CD4-positive, alpha-beta T cell treated with Interleukin-15 for 4 hours (primary cell): ENCODE data around the gene TRO.
A peak's percentile ranks its signal among the peaks of the same experiment; 100 is the strongest.

ENCODE experiments used
- DNase-seq: peaks from one replicate; pipeline ENCODE4 v3.0.0-alpha.2; 2020; ENCODE audit warnings: low spot score

Gene TRO

DNA sequence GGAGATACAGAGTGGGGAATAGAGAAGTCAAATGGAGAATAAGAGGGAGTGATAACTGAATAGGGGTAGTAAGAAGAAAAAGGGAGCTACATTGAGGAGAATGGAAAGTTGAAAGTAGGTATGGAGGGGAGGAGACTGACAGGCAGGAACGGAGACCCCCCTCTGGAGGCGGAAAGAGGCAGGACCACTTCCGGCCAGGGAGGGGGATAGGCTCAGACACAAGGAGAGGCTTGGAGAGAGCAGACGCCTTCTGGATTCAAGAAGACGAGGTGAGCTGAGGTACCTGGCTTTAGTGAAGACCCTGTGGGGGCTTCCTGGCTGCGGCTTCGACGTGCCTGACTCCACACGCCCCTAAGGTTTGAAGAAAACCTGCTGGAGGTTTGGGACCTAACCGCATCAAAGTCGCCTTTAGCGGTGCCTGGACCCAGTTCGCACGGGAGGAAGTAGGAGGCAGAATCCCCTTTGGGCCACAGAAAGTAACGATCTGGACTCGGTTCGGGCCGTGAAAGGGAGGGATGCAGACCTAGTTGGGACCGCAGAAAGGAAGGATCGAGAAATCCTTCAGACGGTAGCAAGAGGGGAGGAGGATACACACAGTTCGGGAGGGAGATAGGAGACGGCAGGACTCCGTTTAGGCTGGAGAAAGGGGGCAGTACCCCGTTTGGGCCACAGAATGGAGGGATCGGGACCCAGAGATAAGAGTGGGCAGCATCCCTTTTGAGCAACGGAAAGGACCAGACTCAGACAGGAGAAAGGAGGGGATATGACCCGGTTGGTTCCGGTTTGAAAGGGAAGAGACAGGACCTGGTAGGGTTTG is at the start of gene TRO:
Gene TRO, plus strand, starts transcription at position 215 of the 817 bp plus-strand sequence. CDS start 1,423 bp downstream, outside the sequence.
- DNase-seq: no peak

DNA sequence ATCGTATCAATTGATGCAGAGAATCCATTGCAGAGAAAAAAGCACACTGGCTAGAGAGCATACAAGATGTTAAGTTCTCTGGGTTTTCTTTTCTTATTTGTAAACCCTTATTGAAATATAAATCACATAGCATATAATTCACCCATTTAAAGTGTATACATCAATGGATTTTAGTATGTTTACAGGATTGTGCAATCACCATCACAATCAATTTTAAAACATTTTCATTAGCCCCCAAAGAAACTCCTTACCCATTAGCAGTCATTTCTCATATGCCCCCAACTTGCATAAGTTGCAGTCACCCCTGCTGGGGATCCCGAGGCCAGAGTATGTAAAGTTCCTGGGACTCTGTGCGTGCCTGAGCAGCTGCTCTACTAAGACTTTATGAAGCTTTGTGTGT is 34.9 kb upstream of the TRO start:
- DNase-seq: no peak

- peak; percentile 45 for DNase-seq
Measured at GRCh38 chrX:54891573-54891972, 29.1 kb upstream of the TRO start.

- no peak for DNase-seq
Measured at GRCh38 chrX:54894159-54894558, 26.5 kb upstream of the TRO start.

DNA sequence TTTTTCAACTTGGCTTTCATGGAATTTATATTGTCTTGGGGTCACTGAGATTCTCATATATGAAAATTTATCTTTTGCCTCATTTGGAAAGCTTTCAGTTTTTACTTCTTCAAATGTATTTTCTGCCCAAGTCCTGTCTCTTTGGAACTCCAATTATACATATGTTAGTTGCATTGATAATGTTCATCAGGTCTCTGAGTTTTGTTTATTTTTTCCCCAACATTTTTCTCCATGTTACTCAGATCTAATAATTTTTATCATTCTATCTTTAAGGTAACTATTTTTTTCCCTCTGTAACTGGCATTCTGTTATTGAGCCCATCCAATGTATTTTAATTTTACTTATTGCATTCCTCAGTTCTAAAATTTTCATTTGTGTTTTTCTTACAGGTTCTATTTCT is 10.7 kb upstream of the TRO start:
- no peak for DNase-seq

DNA sequence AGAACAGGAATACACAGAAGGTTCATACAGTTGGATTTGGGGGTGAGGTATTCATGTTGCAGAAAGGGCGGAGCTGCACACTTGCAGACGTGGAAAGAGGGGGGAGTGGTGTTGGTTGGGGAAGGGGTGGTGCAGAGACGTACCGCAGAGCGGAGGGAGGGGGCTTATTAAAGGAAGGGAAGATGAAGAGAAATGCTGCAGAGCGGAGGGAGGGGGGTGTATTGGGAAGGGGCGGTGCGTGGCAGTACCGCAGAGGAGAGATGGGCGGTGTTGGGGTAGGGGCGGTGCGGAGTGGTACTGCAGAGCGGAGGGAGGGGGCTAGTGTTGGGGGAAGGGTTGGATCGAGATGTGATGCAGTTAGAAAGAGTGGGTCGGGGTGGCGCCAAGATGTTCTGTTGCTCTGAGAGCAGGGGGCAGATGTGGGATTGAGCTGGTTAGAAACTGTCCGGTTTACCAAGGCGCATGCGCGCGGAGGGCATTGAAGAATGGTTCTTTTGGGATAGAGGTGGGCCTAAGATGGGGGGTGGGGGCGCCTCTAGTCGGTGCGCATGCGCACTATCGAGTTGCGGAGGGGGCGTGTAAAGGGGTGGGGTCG is 900 bp downstream of the TRO start:
- DNase-seq: peak; percentile 44

DNA sequence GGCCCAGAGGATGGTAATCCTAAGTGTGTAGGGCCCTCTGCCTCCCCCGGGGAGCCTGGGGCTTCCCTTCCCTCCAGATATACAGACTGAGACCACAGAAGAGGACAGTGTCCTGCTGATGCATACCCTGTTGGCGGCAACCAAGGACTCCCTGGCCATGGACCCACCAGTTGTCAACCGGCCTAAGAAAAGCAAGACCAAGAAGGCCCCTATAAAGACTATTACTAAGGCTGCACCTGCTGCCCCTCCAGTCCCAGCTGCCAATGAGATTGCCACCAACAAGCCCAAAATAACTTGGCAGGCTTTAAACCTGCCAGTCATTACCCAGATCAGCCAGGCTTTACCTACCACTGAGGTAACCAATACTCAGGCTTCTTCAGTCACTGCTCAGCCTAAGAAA is 1.9 kb downstream of the TRO start:
- DNase-seq: no peak

GRCh38 chrX:54923376-54923775 is 2.8 kb downstream of the TRO start:
- DNase-seq: no peak

DNA sequence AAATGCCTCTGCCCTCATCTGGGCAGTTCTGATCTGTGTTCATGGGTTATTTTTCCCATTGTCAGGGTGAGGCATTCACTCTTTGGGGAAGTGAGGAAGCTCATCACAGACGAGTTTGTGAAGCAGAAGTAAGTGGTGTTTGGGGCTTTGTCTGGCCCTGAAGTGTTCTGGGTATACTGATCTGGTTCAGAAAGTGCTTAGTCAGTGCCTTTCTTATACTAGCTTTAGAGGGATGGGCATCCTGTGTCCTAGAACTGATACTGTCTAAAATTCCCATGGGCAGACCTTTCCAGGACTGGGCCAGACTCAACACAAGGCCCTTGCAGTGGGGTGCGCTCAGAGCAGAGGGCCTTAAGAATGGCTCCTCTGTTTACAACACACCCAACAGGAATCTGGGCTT is 6.4 kb downstream of the TRO start:
- DNase-seq: no peak

- no peak for DNase-seq
Measured at GRCh38 chrX:54928876-54929275, 8.3 kb downstream of the TRO start.

- DNase-seq: no peak
Measured at GRCh38 chrX:54930291-54931049, 9.8 kb downstream of the TRO start.

GRCh38 chrX:54931107-54931506 is 10.5 kb downstream of the TRO start:
- no peak for DNase-seq

DNA sequence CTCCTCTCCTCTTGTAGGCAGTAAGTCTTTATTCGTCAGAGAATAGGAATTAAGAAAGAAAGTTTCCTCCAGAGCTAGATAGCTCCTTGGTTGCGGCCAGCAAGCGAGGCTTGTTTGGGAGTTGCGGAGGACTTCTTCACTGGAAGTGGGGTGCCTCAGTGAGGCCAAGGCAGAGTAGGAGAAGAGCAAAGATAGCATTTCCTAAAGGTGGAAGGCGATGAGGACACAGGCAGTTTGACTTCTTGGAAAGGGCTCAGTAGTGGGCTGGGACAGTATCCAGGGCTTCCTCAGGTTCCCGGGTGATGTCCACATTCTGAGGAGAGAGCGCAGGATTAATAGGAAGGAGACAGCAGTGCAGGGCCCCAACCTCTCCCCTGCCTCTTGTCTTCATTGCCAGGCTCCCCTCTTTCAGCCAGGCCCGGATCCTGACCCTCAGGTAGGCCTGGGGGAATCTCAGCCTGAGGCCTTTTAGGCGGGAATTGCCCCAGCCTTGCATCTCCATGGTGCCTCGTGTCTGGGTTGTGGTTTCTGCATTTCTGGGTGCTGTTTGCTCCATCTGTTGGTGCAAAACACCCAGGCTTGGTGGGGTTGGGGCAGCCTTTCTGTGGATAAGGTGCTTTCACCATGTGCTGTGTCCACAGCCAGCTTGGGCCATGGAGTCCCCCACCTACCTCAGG is 12.7 kb downstream of the TRO start:
- DNase-seq: no peak

DNA sequence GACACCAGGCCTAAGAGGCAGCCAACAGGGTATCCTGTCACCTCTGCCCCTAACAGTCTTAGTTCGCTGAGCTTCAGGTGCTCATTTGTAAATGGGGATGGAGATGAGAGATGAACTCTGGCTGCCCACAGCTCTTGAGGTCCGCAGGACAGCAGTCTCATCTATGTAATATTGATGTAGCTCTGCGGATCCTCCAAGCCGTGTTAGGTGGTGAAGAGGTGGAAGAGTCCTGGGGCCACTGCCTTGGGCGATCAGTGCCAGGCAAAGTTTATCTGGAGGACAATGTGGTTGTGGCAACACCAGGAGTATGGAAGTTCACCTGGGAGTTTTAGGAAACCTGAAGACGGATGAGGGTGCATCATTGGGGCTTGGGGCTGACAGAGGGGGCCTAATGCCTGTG is 13.4 kb downstream of the TRO start:
- no peak for DNase-seq

GRCh38 chrX:54934890-54935289 is 14.3 kb downstream of the TRO start:
- DNase-seq: no peak

DNA sequence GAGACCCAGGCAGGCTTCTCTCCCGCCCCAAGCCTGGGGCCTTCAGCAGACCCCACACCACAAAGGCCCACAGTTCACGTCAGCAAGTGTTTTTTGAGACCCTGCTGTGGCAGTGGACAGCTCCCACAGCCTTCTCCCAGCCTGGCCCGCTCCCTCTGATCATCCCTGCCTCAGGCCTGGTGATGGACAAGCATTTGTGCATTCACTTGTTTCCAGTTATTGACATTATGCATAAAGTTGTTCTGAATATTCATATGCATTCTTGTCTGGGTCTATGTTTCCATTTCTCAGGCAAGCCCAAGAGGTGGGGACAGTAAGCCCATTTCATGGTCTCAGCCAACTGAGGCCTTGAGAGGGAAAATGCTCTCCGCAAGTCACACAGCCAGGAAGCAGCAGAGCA is 14.7 kb downstream of the TRO start:
- no peak for DNase-seq

GRCh38 chrX:54937416-54937815 is 16.8 kb downstream of the TRO start:
- DNase-seq: no peak

- DNase-seq: no peak
Measured at GRCh38 chrX:54944816-54945215, 24.2 kb downstream of the TRO start.

GRCh38 chrX:54945224-54945623 is 24.6 kb downstream of the TRO start:
- DNase-seq: no peak

GRCh38 chrX:54950730-54951375 is 30.2 kb downstream of the TRO start:
- no peak for DNase-seq

DNA sequence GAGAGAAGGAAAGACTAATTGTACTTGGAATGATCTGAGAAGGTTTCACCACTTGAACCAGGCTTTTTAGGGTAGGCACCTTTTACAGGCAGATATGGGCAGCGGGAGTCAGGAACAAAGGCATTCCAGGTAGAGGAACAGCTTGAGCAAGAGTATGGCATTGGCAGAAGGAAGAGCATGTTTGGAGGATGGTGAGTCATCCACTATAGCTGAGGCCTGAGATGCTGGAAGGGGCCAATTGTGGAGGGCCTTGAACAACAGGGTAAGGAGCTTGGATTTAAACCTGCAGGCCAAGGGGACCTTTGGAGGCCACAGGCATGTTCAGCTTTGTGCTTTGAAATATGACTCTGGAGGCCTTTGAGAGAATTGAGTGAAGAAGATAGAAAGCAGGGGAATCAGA is 41.1 kb downstream of the TRO start:
- DNase-seq: no peak
